Endothelial cell of umbilical vein (primary cell): ENCODE measurements around the gene GATD1. TPM values are rescaled to one million over a fixed set of nuclear protein-coding genes. Genes with fewer than 3 reads are reported as not detected.

Source experiments
- BruUV-seq: library from RNA; stranded (reverse); fragments of 400-500 nt; replicated peaks from 2 replicates; lab custom pipeline; 2021; lab: Mats Ljungman, UMichigan
- CTCF ChIA-PET: fragments of 300-600, 350-600 bp; sonication (Branson Sonifier 250); formaldehyde crosslinking; loops from one replicate; lab custom pipeline; 2021; ENCODE audit warnings: antibody characterized with exemption, inconsistent platforms; lab: Charles Lee
- POLR2A ChIA-PET: fragments of 300-600, 350-600 bp; sonication (Branson Sonifier 250); formaldehyde crosslinking; loops from one replicate; lab custom pipeline; 2021; ENCODE audit warnings: antibody characterized with exemption, inconsistent platforms; lab: Charles Lee
- DNase-seq: peaks from one replicate; pipeline ENCODE4 v3.0.0-alpha.2; 2011; ENCODE audit warnings: low read depth, low spot score
- FAIRE-seq: peaks from 2 replicates; lab custom pipeline; 2011; peaks lifted over from hg19 to GRCh38; lab: Jason Lieb, UNC
- H2AFZ ChIP-seq: 2 replicates; pipeline ENCODE4 v1.6.0; 2012; ENCODE audit warnings: low read depth, low read length, control low read depth, inconsistent platforms
- H3K27ac ChIP-seq: 2 replicates; pipeline ENCODE4 v1.5.1; 2011; ENCODE audit warnings: low read depth, mild to moderate bottlenecking, control low read depth, low read length, moderate library complexity; ENCODE audit not compliant: insufficient read depth
- H3K27me3 ChIP-seq, 2 experiments: 2 replicates each; pipeline versions ENCODE4 v1.6.0 to v1.6.1; 2011; ENCODE audit warnings: low read length in 2 of 2, mixed read lengths in 1 of 2; ENCODE audit not compliant: control insufficient read depth in 2 of 2, insufficient read depth in 2 of 2
- H3K36me3 ChIP-seq, 2 experiments: 2 replicates in 1 of 2; 3 replicates in 1 of 2; pipeline ENCODE4 v1.5.1; 2011; ENCODE audit warnings: low read length in 2 of 2, mild to moderate bottlenecking in 1 of 2, moderate library complexity in 1 of 2; ENCODE audit not compliant: control insufficient read depth in 2 of 2, insufficient read depth in 2 of 2; ENCODE audit errors: extremely low read depth in 1 of 2
- H3K4me1 ChIP-seq: 3 replicates; pipeline ENCODE4 v1.5.1; 2011; ENCODE audit warnings: mild to moderate bottlenecking, low read length; ENCODE audit not compliant: control insufficient read depth, insufficient read depth; ENCODE audit errors: extremely low read depth
- H3K4me2 ChIP-seq: 2 replicates; pipeline ENCODE4 v1.6.1; 2011; ENCODE audit warnings: low read length, control low read depth, mixed read lengths; ENCODE audit not compliant: insufficient read depth
- H3K4me3 ChIP-seq, 3 experiments: fragments of 200-600 bp in 1 of 3; sonication (generic), shearing (Covaris generic) in 1 of 3; replicated peaks in 1 of 3; 2 replicates each; pipeline ENCODE4 v1.5.1; 2011 to 2016; ENCODE audit warnings: control low read depth in 3 of 3, low read length in 3 of 3, mild to moderate bottlenecking in 2 of 3, inconsistent platforms in 1 of 3, low read depth in 1 of 3, moderate library complexity in 1 of 3; ENCODE audit not compliant: insufficient read depth in 1 of 3
- H3K79me2 ChIP-seq: 2 replicates; pipeline ENCODE4 v1.6.0; 2012; ENCODE audit warnings: low read length, inconsistent platforms; ENCODE audit not compliant: control insufficient read depth, insufficient read depth
- H3K9ac ChIP-seq: replicated peaks from 2 replicates; pipeline ENCODE3; 2011; ENCODE audit warnings: low read length, control low read depth; ENCODE audit not compliant: insufficient read depth; ENCODE audit errors: extremely low read depth
- H3K9me1 ChIP-seq: replicated peaks from 3 replicates; pipeline ENCODE4 v1.6.0; 2011; ENCODE audit warnings: mild to moderate bottlenecking, low read length; ENCODE audit not compliant: control insufficient read depth, insufficient read depth; ENCODE audit errors: extremely low read depth
- H3K9me3 ChIP-seq: replicated peaks from 2 replicates; pipeline ENCODE4 v1.5.1; 2012; ENCODE audit warnings: low read length, inconsistent platforms; ENCODE audit not compliant: control insufficient read depth, insufficient read depth
- H4K20me1 ChIP-seq: replicated peaks from 2 replicates; pipeline ENCODE3; 2011; ENCODE audit warnings: mild to moderate bottlenecking, low read length; ENCODE audit not compliant: control insufficient read depth, insufficient read depth; ENCODE audit errors: extremely low read depth
- EZH2 ChIP-seq: IDR thresholded peaks from 2 replicates; pipeline ENCODE4 v1.6.1; 2012; ENCODE audit warnings: borderline replicate concordance, low read depth, mild to moderate bottlenecking, moderate library complexity, low read length, inconsistent platforms; ENCODE audit not compliant: severe bottlenecking
- MYC ChIP-seq: IDR thresholded peaks from one replicate; pipeline ENCODE4 v1.6.1; 2011; ENCODE audit warnings: mild to moderate bottlenecking, low read depth, low read length
- POLR2AphosphoS5 ChIP-seq: IDR thresholded peaks from 2 replicates; pipeline ENCODE4 v1.6.1; 2012; ENCODE audit warnings: low read depth, mild to moderate bottlenecking, control low read depth, low read length, moderate library complexity; ENCODE audit not compliant: insufficient read depth
- dilution Hi-C: fragments of 300-500 bp; cut with MboI; formaldehyde crosslinking; loops from one replicate; pipeline ENCODE4 v1.15.0; 2019; ENCODE audit warnings: low sequenced_read_pairs; ENCODE audit not compliant: extremely low pct_ligation_motif_present
- intact Hi-C: fragments of 100-400 bp; cut with micrococcal nuclease; formaldehyde crosslinking; loops from one replicate; pipeline ENCODE4 v1.10.0; 2022
- polyA plus RNA-seq, 4 experiments: library from polyadenylated mRNA; depleted of rRNA in 3 of 4; stranded (reverse) in 3 of 4; unstranded in 1 of 4; fragments of >200 nt; gene quantifications; 2 replicates each; pipeline versions ENCODE4 v1.2.1 to v1.2.3, GENCODE V29; 2011 to 2012; ENCODE audit warnings: missing spikeins in 1 of 4
- total RNA-seq: library from RNA; stranded (reverse); gene quantifications from 2 replicates; pipeline ENCODE4 v1.2.3, GENCODE V29; 2021
- TF ChIP-seq, protein P1 (sequence below): IDR thresholded peaks from 2 replicates; pipeline ENCODE4 v1.6.1; 2011; ENCODE audit not compliant: insufficient read depth, insufficient read length
- TF ChIP-seq, protein P2 (sequence below), 2 donors: IDR thresholded peaks; 1 replicate in 1 of 2; 2 replicates in 1 of 2; pipeline ENCODE4 v1.5.1; 2011; ENCODE audit warnings: low read length in 2 of 2, mild to moderate bottlenecking in 2 of 2, moderate library complexity in 2 of 2, control low read depth in 1 of 2, inconsistent platforms in 1 of 2, low read depth in 1 of 2; ENCODE audit not compliant: insufficient read depth in 1 of 2; ENCODE audit errors: extremely low read depth in 1 of 2

The GATD1 gene
- total and polyA plus RNA-seq, 2 donors (not counting 3 experiments of a cell fraction or from before 2014, with no cell fraction given), result 70.6 to 83.1 TPM

DNA sequence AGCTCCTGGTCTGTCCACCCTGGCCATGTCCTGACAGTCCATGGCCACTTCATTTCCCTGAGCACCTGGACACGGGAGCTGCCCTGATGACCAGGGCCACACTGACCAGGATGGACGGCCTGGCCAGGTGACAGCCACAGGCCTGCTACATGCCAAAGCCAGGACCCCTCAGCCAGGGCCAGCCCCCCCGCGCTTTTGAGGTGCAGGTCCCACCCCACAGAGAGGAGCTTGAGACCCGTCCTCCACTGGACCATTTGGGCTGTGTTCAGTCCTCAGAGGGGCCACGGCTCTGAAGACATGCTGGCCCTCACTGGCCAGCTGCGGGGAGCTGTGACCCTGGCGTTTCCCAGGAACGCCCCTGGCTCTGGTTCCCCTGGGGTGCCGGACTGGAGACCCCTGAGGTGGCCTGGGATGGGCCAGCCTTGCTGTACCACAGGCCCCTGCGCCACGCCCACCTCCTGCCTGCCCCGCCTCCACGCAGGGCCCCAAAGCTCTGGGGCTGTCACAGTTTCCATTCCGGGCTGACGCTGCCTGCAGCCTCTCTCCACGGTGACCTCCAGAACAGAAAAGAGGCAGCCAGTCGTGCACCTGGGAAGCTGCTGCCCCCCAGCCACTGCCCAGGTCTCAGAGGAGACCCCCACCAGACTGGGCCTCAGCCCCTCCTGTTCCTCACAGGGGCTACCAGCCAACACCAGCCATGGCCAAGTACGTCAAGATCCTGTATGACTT lies 53.1 kb downstream of the GATD1 start:
- Histone ChIP-seq H3K9ac (no peak overlapping the region), H3K79me2 (no peaks in the 10 kb centered on the region), H2AFZ (no peak overlapping the region), H3K9me3 (no peaks in the 10 kb centered on the region), H4K20me1 (no peaks in the 10 kb centered on the region), H3K27ac (no peak overlapping the region), H3K4me1 (peaks cover 3% of the 10 kb centered on the region), H3K4me2 (no peak overlapping the region), H3K9me1 (no peaks in the 10 kb centered on the region), H3K4me3 (no peak overlapping the region), H3K36me3 (no peaks in the 10 kb centered on the region), H3K27me3 (peaks cover 22 to 23% of the 10 kb centered on the region in 2 experiments)
- ChIA-PET CTCF (interaction anchor here (1.4 to 3.9 kb wide), 5 partner anchors 13 to 170 kb away, joined by 5 to 36 read pairs (median 7); partner anchors contain the start of genes DEAF1 and TMEM80), POLR2A (no interaction called here)
- dilution Hi-C loops, result no loop called here
- no peak for TF ChIP-seq POLR2AphosphoS5
- TF ChIP-seq, protein P1, sequence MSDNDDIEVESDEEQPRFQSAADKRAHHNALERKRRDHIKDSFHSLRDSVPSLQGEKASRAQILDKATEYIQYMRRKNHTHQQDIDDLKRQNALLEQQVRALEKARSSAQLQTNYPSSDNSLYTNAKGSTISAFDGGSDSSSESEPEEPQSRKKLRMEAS, result no peak
- TF ChIP-seq EZH2, result no peak
- TF ChIP-seq MYC, result no peak
- TF ChIP-seq, protein P2, sequence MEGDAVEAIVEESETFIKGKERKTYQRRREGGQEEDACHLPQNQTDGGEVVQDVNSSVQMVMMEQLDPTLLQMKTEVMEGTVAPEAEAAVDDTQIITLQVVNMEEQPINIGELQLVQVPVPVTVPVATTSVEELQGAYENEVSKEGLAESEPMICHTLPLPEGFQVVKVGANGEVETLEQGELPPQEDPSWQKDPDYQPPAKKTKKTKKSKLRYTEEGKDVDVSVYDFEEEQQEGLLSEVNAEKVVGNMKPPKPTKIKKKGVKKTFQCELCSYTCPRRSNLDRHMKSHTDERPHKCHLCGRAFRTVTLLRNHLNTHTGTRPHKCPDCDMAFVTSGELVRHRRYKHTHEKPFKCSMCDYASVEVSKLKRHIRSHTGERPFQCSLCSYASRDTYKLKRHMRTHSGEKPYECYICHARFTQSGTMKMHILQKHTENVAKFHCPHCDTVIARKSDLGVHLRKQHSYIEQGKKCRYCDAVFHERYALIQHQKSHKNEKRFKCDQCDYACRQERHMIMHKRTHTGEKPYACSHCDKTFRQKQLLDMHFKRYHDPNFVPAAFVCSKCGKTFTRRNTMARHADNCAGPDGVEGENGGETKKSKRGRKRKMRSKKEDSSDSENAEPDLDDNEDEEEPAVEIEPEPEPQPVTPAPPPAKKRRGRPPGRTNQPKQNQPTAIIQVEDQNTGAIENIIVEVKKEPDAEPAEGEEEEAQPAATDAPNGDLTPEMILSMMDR (IDR thresholded peaks at IDR 0.05; ENCODE audit: extremely low read depth in 1 of 2, insufficient read depth in 1 of 2, low read depth in 1 of 2, low read length in 2 of 2), result no peak
- intact Hi-C loops, result loop anchor here (1.0 kb wide), 1 partner anchor 28 kb away; no protein-coding TSS in a partner anchor
- no peak for FAIRE-seq
- no peak for DNase-seq
- BruUV-seq, result no TSS peak
